Thyroid gland (tissue), 4 donors: ENCODE measurements around the gene DRD3.

ENCODE experiments used
- CTCF ChIP-seq, 6 experiments: fragments of 200-600 bp in 3 of 6; fragments of 450-650 bp in 3 of 6; sonication (generic) in 3 of 6; IDR thresholded peaks; one replicate each; pipeline ENCODE4 v1.5.1; 2016 to 2019; ENCODE audit warnings: antibody characterized with exemption in 6 of 6, mild to moderate bottlenecking in 2 of 6, inconsistent platforms in 1 of 6, moderate library complexity in 1 of 6
- POLR2A ChIP-seq, 2 donors: fragments of 450-650 bp; IDR thresholded peaks; one replicate each; pipeline ENCODE4 v1.6.1; 2017; ENCODE audit warnings: antibody characterized with exemption in 2 of 2, mild to moderate bottlenecking in 2 of 2, moderate library complexity in 1 of 2

GRCh38 chr3:114126461-114126860, 52.4 kb downstream of the DRD3 start:
- TF ChIP-seq CTCF (IDR thresholded peaks at IDR 0.05): no peak
- no peak for TF ChIP-seq POLR2A (IDR thresholded peaks at IDR 0.05)
